ENCODE measurements around the gene TRIO. TPM values are rescaled to one million over a fixed set of nuclear protein-coding genes. Genes with fewer than 3 reads are reported as not detected.

Gene TRIO
- total and polyA plus RNA-seq, 10 of the 15 experiments (the other 5 are each of a cell fraction or from before 2014, with no cell fraction given), result 5.1 to 96.4 (median 44.6) TPM

DNA sequence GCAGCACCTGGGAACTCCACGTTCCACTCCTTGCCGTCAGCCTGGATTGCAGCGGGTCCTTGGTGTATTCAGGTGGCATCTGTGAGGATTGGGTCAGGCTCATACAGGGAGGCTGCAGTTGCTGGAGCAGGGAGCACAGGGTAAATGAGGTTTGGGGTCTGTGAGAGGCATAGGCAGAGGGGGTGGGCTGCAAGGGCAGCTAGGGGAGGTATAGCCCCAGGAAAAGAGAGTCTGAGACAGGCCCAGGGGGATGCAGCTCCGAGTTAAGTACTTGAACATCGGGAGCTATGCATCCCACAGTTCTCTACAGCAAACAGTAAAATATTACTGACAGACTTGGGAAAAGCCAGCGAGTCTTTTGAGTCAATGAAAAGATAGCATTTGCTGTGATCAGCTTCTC, 101.6 kb downstream of the TRIO start:
- Histone ChIP-seq H3K9ac (ENCODE audit: control insufficient read depth, insufficient read depth, low read length) (0 out of 2 replicates have a peak overlapping the region, but pooled peaks have one; percentile 11), H3K27ac (ENCODE audit: control insufficient read depth, insufficient read depth) (peak overlapping the region; percentile 10; the same call in 1 of the 2 replicates), H3K79me2 (ENCODE audit: control insufficient read depth, insufficient read depth, low read length) (peaks cover 75% of the 10 kb centered on the region), H3K4me3 (no peak overlapping the region), H3K36me3 (ENCODE audit: control insufficient read depth in 2 of 2, insufficient read depth in 2 of 2, low read length in 1 of 2) (peaks cover 2 to 6% of the 10 kb centered on the region in 2 experiments; a peak in 3 of 4 replicates), H3K9me3 (replicated peaks; ENCODE audit: control insufficient read depth, insufficient read depth, low read length) (no peaks in the 10 kb centered on the region), H2AFZ (ENCODE audit: control insufficient read depth, low read depth, low read length) (no peak overlapping the region), H4K20me1 (ENCODE audit: control insufficient read depth, insufficient read depth) (no peaks in the 10 kb centered on the region), H3K4me1 (ENCODE audit: control insufficient read depth, insufficient read depth, low read length) (peaks cover 16% of the 10 kb centered on the region), H3K4me2 (ENCODE audit: control insufficient read depth, insufficient read depth) (peak overlapping the region; percentile 50; the same call in 1 of the 2 replicates), H3K27me3 (replicated peaks in 1 of 2; ENCODE audit: control insufficient read depth in 2 of 2, insufficient read depth in 2 of 2, low read length in 1 of 2) (no peaks in the 10 kb centered on the region)
- 88% methylated on average over 6 of the region's 6 CpGs for WGBS (ENCODE audit: insufficient coverage, insufficient replicate concordance, low lambda C conversion rate, missing lambda C conversion rate)
- BruUV-seq (replicated peaks), result no TSS peak
- FAIRE-seq (no peak), ATAC-seq (no peak), DNase-seq (ENCODE audit: low read depth, low spot score) (no peak)
- SMC1A ChIA-PET (ENCODE audit: uncharacterized antibody, unreplicated experiment), result interaction anchor here (1.0 to 3.1 kb wide), 14 partner anchors 12 to 303 kb away, joined by 3 to 14 read pairs (median 4); no protein-coding TSS in a partner anchor
- CTCF ChIA-PET, result interaction anchor here (0.9 to 3.8 kb wide), 7 partner anchors 8 to 137 kb away, joined by 3 to 20 read pairs (median 4); no protein-coding TSS in a partner anchor
- POLR2A ChIA-PET, result interaction anchor here (0.9 to 1.1 kb wide), 3 partner anchors 20 to 31 kb away, joined by 3 to 4 read pairs (median 3); no protein-coding TSS in a partner anchor
- in situ Hi-C loops (cut with MboI) (no loop called here), intact Hi-C loops (cut with micrococcal nuclease; ENCODE audit: unreplicated experiment) (no loop called here)
- RAD21 ChIA-PET (ENCODE audit: unreplicated experiment), result interaction anchor here (0.9 to 1.4 kb wide), 7 partner anchors 9 to 42 kb away, joined by 3 to 5 read pairs (median 3); no protein-coding TSS in a partner anchor
- TF ChIP-seq SMARCA5 (IDR thresholded peaks at IDR 0.05) (no peak), TCF3 (IDR thresholded peaks at IDR 0.05; ENCODE audit: borderline replicate concordance, insufficient read depth, low read depth, low read length) (no peak), LARP7 (IDR thresholded peaks at IDR 0.05) (no peak), SIX5 (IDR thresholded peaks at IDR 0.05; ENCODE audit: low read depth, low read length, severe bottlenecking) (no peak), SRF (IDR thresholded peaks at IDR 0.05; ENCODE audit: low read depth in 2 of 2, low read length in 2 of 2) (no peak), TCF12 (IDR thresholded peaks at IDR 0.05; ENCODE audit: low read depth, low read length) (no peak), TAF1 (IDR thresholded peaks at IDR 0.05; ENCODE audit: borderline replicate concordance, low read depth, low read length) (no peak), WRNIP1 (IDR thresholded peaks at IDR 0.05; ENCODE audit: borderline replicate concordance, low read depth, low read length) (no peak), MEF2A (IDR thresholded peaks at IDR 0.05; ENCODE audit: insufficient read depth, low read depth, low read length) (no peak), RB1 (IDR thresholded peaks at IDR 0.05; ENCODE audit: borderline replicate concordance) (no peak)
- TF ChIP-seq, protein P1, sequence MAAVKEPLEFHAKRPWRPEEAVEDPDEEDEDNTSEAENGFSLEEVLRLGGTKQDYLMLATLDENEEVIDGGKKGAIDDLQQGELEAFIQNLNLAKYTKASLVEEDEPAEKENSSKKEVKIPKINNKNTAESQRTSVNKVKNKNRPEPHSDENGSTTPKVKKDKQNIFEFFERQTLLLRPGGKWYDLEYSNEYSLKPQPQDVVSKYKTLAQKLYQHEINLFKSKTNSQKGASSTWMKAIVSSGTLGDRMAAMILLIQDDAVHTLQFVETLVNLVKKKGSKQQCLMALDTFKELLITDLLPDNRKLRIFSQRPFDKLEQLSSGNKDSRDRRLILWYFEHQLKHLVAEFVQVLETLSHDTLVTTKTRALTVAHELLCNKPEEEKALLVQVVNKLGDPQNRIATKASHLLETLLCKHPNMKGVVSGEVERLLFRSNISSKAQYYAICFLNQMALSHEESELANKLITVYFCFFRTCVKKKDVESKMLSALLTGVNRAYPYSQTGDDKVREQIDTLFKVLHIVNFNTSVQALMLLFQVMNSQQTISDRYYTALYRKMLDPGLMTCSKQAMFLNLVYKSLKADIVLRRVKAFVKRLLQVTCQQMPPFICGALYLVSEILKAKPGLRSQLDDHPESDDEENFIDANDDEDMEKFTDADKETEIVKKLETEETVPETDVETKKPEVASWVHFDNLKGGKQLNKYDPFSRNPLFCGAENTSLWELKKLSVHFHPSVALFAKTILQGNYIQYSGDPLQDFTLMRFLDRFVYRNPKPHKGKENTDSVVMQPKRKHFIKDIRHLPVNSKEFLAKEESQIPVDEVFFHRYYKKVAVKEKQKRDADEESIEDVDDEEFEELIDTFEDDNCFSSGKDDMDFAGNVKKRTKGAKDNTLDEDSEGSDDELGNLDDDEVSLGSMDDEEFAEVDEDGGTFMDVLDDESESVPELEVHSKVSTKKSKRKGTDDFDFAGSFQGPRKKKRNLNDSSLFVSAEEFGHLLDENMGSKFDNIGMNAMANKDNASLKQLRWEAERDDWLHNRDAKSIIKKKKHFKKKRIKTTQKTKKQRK (IDR thresholded peaks at IDR 0.05; ENCODE audit: low read depth, low read length), result no peak
- TF ChIP-seq, protein P2, sequence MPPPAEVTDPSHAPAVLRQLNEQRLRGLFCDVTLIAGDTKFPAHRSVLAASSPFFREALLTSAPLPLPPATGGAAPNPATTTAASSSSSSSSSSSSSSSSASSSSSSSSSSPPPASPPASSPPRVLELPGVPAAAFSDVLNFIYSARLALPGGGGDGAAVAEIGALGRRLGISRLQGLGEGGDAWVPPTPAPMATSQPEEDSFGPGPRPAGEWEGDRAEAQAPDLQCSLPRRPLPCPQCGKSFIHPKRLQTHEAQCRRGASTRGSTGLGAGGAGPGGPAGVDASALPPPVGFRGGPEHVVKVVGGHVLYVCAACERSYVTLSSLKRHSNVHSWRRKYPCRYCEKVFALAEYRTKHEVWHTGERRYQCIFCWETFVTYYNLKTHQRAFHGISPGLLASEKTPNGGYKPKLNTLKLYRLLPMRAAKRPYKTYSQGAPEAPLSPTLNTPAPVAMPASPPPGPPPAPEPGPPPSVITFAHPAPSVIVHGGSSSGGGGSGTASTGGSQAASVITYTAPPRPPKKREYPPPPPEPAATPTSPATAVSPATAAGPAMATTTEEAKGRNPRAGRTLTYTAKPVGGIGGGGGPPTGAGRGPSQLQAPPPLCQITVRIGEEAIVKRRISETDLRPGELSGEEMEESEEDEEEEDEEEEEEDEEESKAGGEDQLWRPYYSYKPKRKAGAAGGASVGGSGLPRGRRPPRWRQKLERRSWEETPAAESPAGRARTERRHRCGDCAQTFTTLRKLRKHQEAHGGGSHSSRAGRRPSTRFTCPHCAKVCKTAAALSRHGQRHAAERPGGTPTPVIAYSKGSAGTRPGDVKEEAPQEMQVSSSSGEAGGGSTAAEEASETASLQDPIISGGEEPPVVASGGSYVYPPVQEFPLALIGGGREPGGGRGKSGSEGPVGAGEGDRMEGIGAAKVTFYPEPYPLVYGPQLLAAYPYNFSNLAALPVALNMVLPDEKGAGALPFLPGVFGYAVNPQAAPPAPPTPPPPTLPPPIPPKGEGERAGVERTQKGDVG (CRISPR knock-in tag; IDR thresholded peaks at IDR 0.05), result no peak
- TF ChIP-seq, protein P3, sequence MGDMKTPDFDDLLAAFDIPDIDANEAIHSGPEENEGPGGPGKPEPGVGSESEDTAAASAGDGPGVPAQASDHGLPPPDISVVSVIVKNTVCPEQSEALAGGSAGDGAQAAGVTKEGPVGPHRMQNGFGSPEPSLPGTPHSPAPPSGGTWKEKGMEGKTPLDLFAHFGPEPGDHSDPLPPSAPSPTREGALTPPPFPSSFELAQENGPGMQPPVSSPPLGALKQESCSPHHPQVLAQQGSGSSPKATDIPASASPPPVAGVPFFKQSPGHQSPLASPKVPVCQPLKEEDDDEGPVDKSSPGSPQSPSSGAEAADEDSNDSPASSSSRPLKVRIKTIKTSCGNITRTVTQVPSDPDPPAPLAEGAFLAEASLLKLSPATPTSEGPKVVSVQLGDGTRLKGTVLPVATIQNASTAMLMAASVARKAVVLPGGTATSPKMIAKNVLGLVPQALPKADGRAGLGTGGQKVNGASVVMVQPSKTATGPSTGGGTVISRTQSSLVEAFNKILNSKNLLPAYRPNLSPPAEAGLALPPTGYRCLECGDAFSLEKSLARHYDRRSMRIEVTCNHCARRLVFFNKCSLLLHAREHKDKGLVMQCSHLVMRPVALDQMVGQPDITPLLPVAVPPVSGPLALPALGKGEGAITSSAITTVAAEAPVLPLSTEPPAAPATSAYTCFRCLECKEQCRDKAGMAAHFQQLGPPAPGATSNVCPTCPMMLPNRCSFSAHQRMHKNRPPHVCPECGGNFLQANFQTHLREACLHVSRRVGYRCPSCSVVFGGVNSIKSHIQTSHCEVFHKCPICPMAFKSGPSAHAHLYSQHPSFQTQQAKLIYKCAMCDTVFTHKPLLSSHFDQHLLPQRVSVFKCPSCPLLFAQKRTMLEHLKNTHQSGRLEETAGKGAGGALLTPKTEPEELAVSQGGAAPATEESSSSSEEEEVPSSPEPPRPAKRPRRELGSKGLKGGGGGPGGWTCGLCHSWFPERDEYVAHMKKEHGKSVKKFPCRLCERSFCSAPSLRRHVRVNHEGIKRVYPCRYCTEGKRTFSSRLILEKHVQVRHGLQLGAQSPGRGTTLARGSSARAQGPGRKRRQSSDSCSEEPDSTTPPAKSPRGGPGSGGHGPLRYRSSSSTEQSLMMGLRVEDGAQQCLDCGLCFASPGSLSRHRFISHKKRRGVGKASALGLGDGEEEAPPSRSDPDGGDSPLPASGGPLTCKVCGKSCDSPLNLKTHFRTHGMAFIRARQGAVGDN (IDR thresholded peaks at IDR 0.05), result no peak
